ENCODE data around the gene ATP1B1.

Gene ATP1B1

GRCh38 chr1:169180174-169180573, 73.7 kb downstream of the ATP1B1 start:
- TF ChIP-seq, protein P1, sequence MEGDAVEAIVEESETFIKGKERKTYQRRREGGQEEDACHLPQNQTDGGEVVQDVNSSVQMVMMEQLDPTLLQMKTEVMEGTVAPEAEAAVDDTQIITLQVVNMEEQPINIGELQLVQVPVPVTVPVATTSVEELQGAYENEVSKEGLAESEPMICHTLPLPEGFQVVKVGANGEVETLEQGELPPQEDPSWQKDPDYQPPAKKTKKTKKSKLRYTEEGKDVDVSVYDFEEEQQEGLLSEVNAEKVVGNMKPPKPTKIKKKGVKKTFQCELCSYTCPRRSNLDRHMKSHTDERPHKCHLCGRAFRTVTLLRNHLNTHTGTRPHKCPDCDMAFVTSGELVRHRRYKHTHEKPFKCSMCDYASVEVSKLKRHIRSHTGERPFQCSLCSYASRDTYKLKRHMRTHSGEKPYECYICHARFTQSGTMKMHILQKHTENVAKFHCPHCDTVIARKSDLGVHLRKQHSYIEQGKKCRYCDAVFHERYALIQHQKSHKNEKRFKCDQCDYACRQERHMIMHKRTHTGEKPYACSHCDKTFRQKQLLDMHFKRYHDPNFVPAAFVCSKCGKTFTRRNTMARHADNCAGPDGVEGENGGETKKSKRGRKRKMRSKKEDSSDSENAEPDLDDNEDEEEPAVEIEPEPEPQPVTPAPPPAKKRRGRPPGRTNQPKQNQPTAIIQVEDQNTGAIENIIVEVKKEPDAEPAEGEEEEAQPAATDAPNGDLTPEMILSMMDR (IDR thresholded peaks at IDR 0.05; ENCODE audit: low read depth, low read length, missing control alignments) = no peak
- DNase-seq (ENCODE audit: low read depth) = no peak
- no peak overlapping the region for H3K4me3 ChIP-seq (ENCODE audit: low read depth, low read length)

All from GM12864 (cell line).